Neural crest cell (in vitro differentiated cells): Measurements from ENCODE around the gene DLL4. TPM values are rescaled to one million over a fixed set of nuclear protein-coding genes. Genes with fewer than 3 reads are reported as not detected.
A peak's percentile ranks its signal among the peaks of the same experiment; 100 is the strongest.

ENCODE experiments used
- DNase-seq: peaks from one replicate; pipeline ENCODE4 v3.0.0; 2021; ENCODE audit warnings: low read depth, mixed read lengths, low spot score
- H3K27ac Mint-ChIP-seq: one replicate; pipeline ENCODE4 v1.8.0; 2021; ENCODE audit warnings: mild to moderate bottlenecking, mixed read lengths; ENCODE audit not compliant: unreplicated experiment
- H3K27me3 Mint-ChIP-seq: 2 replicates; pipeline ENCODE4 v1.8.0; 2021; ENCODE audit warnings: low read depth, mild to moderate bottlenecking, mixed read lengths
- H3K36me3 Mint-ChIP-seq: 2 replicates; pipeline ENCODE4 v1.8.0; 2021; ENCODE audit warnings: low read depth, mild to moderate bottlenecking, mixed read lengths
- H3K4me1 Mint-ChIP-seq: 2 replicates; pipeline ENCODE4 v1.8.0; 2021; ENCODE audit warnings: mixed read lengths
- H3K4me3 Mint-ChIP-seq: one replicate; pipeline ENCODE4 v1.8.0; 2021; ENCODE audit warnings: mild to moderate bottlenecking, mixed read lengths
- H3K9me3 Mint-ChIP-seq: 2 replicates; pipeline ENCODE4 v1.8.0; 2021; ENCODE audit warnings: mixed read lengths
- total RNA-seq: library from RNA; stranded (reverse); gene quantifications from 2 replicates; pipeline ENCODE4 v1.2.1, GENCODE V29; 2021
- TF ChIP-seq, protein P1 (sequence below): fragments of 200-600 bp; sonication (generic); conservative IDR thresholded peaks from 2 replicates; pipeline ENCODE4 v1.5.0; 2021; ENCODE audit warnings: antibody characterized with exemption, mild to moderate bottlenecking

Gene DLL4
- total RNA-seq, 1 donor from 2014 or later, result 1.7 TPM

DNA sequence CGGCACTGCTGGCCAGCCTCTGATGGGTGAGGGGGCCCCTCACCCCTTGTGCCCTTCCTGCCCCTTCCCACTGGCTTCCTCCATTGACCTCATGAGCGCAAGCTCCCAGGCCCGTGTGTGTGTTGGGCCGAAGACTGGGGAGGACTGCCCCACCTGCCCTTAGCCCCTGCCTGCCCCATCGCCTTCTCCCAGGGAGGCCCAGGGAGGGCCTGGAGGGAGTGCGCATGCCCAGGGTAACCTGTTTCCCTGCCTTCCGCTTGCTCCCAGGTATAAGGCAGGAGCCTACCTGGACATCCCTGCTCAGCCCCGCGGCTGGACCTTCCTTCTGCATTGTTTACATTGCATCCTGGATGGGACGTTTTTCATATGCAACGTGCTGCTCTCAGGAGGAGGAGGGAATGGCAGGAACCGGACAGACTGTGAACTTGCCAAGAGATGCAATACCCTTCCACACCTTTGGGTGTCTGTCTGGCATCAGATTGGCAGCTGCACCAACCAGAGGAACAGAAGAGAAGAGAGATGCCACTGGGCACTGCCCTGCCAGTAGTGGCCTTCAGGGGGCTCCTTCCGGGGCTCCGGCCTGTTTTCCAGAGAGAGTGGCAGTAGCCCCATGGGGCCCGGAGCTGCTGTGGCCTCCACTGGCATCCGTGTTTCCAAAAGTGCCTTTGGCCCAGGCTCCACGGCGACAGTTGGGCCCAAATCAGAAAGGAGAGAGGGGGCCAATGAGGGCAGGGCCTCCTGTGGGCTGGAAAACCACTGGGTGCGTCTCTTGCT is 8.8 kb downstream of the DLL4 start:
- no peaks in the 10 kb centered on the region for H3K36me3 Mint-ChIP-seq
- TF ChIP-seq, protein P1, sequence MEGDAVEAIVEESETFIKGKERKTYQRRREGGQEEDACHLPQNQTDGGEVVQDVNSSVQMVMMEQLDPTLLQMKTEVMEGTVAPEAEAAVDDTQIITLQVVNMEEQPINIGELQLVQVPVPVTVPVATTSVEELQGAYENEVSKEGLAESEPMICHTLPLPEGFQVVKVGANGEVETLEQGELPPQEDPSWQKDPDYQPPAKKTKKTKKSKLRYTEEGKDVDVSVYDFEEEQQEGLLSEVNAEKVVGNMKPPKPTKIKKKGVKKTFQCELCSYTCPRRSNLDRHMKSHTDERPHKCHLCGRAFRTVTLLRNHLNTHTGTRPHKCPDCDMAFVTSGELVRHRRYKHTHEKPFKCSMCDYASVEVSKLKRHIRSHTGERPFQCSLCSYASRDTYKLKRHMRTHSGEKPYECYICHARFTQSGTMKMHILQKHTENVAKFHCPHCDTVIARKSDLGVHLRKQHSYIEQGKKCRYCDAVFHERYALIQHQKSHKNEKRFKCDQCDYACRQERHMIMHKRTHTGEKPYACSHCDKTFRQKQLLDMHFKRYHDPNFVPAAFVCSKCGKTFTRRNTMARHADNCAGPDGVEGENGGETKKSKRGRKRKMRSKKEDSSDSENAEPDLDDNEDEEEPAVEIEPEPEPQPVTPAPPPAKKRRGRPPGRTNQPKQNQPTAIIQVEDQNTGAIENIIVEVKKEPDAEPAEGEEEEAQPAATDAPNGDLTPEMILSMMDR, result peak; percentile 34
- H3K4me1 Mint-ChIP-seq, result peaks cover 21% of the 10 kb centered on the region
- no peaks in the 10 kb centered on the region for H3K9me3 Mint-ChIP-seq
- H3K27me3 Mint-ChIP-seq, result peaks cover 30% of the 10 kb centered on the region
- DNase-seq, result no peak
- H3K27ac Mint-ChIP-seq, result no peak overlapping the region
- no peak overlapping the region for H3K4me3 Mint-ChIP-seq

DNA sequence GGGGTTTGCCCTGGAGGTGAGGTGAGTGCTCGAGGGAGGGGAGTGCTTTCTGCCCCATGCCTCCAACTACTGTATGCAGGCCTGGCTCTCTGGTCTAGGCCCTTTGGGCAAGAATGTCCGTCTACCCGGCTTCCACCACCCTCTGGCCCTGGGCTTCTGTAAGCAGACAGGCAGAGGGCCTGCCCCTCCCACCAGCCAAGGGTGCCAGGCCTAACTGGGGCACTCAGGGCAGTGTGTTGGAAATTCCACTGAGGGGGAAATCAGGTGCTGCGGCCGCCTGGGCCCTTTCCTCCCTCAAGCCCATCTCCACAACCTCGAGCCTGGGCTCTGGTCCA is 9.4 kb downstream of the DLL4 start:
- no peak overlapping the region for H3K4me3 Mint-ChIP-seq

DNA sequence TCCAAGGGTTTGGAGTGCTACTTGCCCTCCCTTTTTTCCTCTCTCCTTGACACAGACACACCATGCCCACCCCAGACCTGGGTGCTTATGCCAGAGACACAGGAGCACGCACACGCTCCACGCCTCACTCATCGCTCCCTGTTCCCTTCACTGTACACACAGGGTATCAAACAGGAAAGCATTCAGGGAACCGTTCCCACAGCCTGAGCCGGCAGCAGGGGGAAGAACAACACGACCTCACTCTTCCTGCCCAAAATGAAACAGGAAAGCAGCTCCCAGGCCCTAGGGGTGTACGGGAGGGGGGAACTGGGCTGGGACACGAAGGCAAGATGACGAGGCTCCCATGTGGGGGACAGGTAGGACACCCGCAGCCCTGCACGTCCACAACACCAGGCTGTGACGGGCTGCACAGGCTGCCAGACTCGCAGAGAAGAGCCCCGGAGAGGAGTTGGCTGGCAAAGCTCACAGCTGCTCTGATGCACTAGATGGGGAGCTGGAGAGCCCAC is 11.2 kb downstream of the DLL4 start:
- Mint-ChIP-seq H3K4me1 (peaks cover 23% of the 10 kb centered on the region), H3K27ac (peak overlapping the region; percentile 74), H3K36me3 (no peaks in the 10 kb centered on the region), H3K27me3 (peaks cover 17% of the 10 kb centered on the region), H3K9me3 (no peaks in the 10 kb centered on the region), H3K4me3 (peak overlapping the region; percentile 47)
- TF ChIP-seq, protein P1, result no peak
- DNase-seq, result no peak

More for the DNA sequence above, 9.4 kb downstream of the DLL4 start:
- DNase-seq, result no peak
- H3K4me1 Mint-ChIP-seq, result peaks cover 23% of the 10 kb centered on the region
- no peak overlapping the region for H3K27ac Mint-ChIP-seq
- H3K27me3 Mint-ChIP-seq, result peaks cover 25% of the 10 kb centered on the region
- no peaks in the 10 kb centered on the region for H3K36me3 Mint-ChIP-seq
- TF ChIP-seq, protein P1, result no peak
- no peaks in the 10 kb centered on the region for H3K9me3 Mint-ChIP-seq

DNA sequence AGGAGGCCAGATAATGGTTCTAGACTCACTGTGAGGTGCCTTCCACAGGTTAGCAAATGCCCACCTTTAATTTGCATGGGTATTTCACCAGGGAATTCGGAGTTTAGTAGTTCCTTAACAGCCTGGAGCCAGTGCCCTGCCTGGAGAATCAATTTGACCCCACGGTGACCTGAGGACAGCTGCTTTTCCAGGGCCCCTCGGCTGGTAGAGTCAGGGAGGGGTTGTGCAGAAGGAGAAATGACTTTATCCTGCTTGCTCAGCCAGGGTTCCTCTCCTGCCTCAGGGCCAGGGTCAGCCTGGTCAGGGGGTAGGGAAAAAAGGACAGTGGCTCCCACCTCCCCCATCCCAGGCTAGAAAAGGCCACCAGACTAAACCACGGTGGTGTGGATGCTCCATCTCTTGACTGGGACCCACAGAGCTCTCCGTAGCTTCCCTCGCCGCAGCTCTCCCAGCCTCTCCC is 12.0 kb downstream of the DLL4 start:
- Mint-ChIP-seq H3K27me3 (peaks cover 12% of the 10 kb centered on the region), H3K36me3 (no peaks in the 10 kb centered on the region), H3K27ac (peak overlapping the region; percentile 75), H3K4me1 (peaks cover 23% of the 10 kb centered on the region), H3K4me3 (peak overlapping the region; percentile 65), H3K9me3 (no peaks in the 10 kb centered on the region)
- no peak for DNase-seq
- TF ChIP-seq, protein P1, result no peak

DNA sequence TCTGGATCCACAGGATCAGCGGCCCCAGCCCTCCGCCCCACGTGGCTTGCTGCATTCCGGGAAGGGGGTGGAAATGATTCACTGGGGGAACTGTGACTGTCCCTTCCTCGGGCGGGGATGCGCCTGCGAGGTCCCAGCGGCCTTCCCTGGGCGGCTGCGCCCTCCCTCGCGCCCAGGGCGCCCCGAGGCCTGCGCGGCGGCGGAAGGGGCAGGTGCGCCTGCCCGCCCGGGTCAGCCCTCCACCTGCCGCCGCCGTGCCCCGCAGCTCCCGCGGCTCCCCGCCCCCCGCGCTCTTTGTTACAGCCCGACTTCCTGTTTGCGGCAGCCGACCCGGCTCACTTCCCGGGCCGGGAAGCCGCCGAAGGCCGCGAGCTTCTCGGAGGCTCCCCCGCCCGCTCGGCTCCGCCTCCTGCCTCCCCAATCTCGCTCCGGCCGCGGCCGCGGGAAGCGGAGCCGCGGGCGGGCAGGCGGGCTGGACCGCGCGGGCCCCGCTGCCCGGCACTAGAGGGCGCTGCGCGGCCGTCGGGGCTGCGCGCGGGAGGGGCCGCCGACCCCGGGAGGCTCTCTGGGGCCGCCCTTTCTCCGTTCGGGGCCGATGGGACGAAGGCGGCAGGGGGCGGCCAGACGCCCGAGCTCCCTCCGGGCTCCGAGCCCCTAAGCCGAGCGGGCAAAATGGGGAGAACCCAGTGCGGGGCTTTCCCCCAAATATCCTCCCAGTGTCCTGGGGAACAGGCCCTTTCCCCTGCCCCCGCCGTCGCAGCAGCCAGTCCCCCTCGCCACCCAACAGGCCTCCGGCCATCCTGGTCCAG is 12.6 kb downstream of the DLL4 start:
- TF ChIP-seq, protein P1, result peak; percentile 75
- no peaks in the 10 kb centered on the region for H3K9me3 Mint-ChIP-seq
- DNase-seq, result peak; percentile 70
- H3K4me1 Mint-ChIP-seq, result peaks cover 23% of the 10 kb centered on the region
- peaks cover 12% of the 10 kb centered on the region for H3K27me3 Mint-ChIP-seq
- no peaks in the 10 kb centered on the region for H3K36me3 Mint-ChIP-seq
- H3K4me3 Mint-ChIP-seq, result peak overlapping the region; percentile 74
- H3K27ac Mint-ChIP-seq, result peak overlapping the region; percentile 75
